HepG2 (cell line): ENCODE data around the gene LMNA. TPM values are rescaled to one million over a fixed set of nuclear protein-coding genes. Genes with fewer than 3 reads are reported as not detected.

Experiments used
- GFI1 ChIP-seq: sonication (generic); formaldehyde crosslinking; IDR thresholded peaks from 2 replicates; pipeline ENCODE4 v1.5.0; 2020; ENCODE audit warnings: missing genetic modification reagents, mild to moderate bottlenecking, borderline replicate concordance
- HMG20A ChIP-seq: IDR thresholded peaks from 2 replicates; pipeline ENCODE4 v1.6.1; 2016; ENCODE audit warnings: borderline replicate concordance
- HOXA3 ChIP-seq: sonication (generic); formaldehyde crosslinking; IDR thresholded peaks from 2 replicates; pipeline ENCODE4 v1.5.0; 2020; ENCODE audit warnings: missing genetic modification reagents
- KDM5A ChIP-seq: fragments of 200-600 bp; sonication (generic); IDR thresholded peaks from 2 replicates; pipeline ENCODE4 v1.7.0; 2018; ENCODE audit warnings: antibody characterized with exemption, mild to moderate bottlenecking, low read length, borderline replicate concordance
- KMT2A ChIP-seq: sonication (generic); formaldehyde crosslinking; IDR thresholded peaks from 2 replicates; pipeline ENCODE4 v1.4.0; 2020; ENCODE audit warnings: missing genetic modification reagents
- MAZ ChIP-seq, 2 experiments: sonication (generic) in 1 of 2; formaldehyde crosslinking in 1 of 2; IDR thresholded peaks; 2 replicates each; pipeline versions ENCODE4 v1.5.0 to v1.6.1; 2012 to 2020; ENCODE audit warnings: low read depth in 2 of 2, mild to moderate bottlenecking in 2 of 2, borderline replicate concordance in 1 of 2, improper control_type of control experiment in 1 of 2, low read length in 1 of 2, missing genetic modification reagents in 1 of 2, moderate library complexity in 1 of 2
- NCOR1 ChIP-seq: fragments of 200-600 bp; sonication (generic); IDR thresholded peaks from 2 replicates; pipeline ENCODE4 v1.7.0; 2017; ENCODE audit warnings: antibody characterized with exemption, low read length, borderline replicate concordance
- REPIN1 ChIP-seq: sonication (generic); formaldehyde crosslinking; IDR thresholded peaks from 2 replicates; pipeline ENCODE4 v1.8.0; 2022; ENCODE audit warnings: missing genetic modification reagents, low read depth, mild to moderate bottlenecking, borderline replicate concordance
- ZKSCAN1 ChIP-seq: fragments of 150-350 bp; IDR thresholded peaks from 2 replicates; pipeline ENCODE4 v1.6.1; 2014; ENCODE audit warnings: low read length
- ZNF354B ChIP-seq: sonication (generic); formaldehyde crosslinking; IDR thresholded peaks from 2 replicates; pipeline ENCODE4 v1.8.0; 2022; ENCODE audit warnings: mild to moderate bottlenecking, missing genetic modification reagents
- ZNF431 ChIP-seq: sonication (generic); formaldehyde crosslinking; IDR thresholded peaks from 2 replicates; pipeline ENCODE4 v1.9.0; 2022; ENCODE audit warnings: missing genetic modification reagents, low read depth, mild to moderate bottlenecking, borderline replicate concordance
- polyA plus RNA-seq, 8 experiments: library from polyadenylated mRNA; depleted of rRNA in 3 of 8; stranded (reverse) in 7 of 8; unstranded in 1 of 8; fragments of >200 nt; fragmentation: Illumina TruSeq in 4 of 8; extraction: Trizol in 4 of 8; gene quantifications; 2 replicates each; pipeline versions ENCODE4 v1.2.1 to v1.2.3, GENCODE V29; 2011 to 2016; ENCODE audit warnings: low read depth in 4 of 8, missing spikeins in 1 of 8, mixed read lengths in 1 of 8; ENCODE audit not compliant: insufficient read depth in 1 of 8
- total RNA-seq, 5 experiments: library from RNA; depleted of rRNA; stranded (reverse); fragments of >200 nt; fragmentation: Illumina TruSeq; extraction: Trizol; gene quantifications; 2 replicates each; pipeline ENCODE4 v1.2.3, GENCODE V29; 2016; ENCODE audit warnings: low read depth in 1 of 5
- TF ChIP-seq, protein P1 (sequence below): sonication (generic); formaldehyde crosslinking; IDR thresholded peaks from 2 replicates; pipeline ENCODE4 v1.4.0; 2020; ENCODE audit warnings: missing genetic modification reagents
- TF ChIP-seq, protein P2 (sequence below): sonication (generic); formaldehyde crosslinking; IDR thresholded peaks from 2 replicates; pipeline ENCODE4 v1.8.1; 2023; ENCODE audit warnings: mild to moderate bottlenecking, inconsistent platforms, moderate library complexity, missing genetic modification reagents, borderline replicate concordance
- TF ChIP-seq, protein P3 (sequence below): fragments of 450-650 bp; IDR thresholded peaks from 2 replicates; pipeline ENCODE4 v1.6.1; 2017; ENCODE audit warnings: mild to moderate bottlenecking
- TF ChIP-seq, protein P4 (sequence below): sonication (generic); formaldehyde crosslinking; conservative IDR thresholded peaks from 2 replicates; pipeline ENCODE4 v1.5.0; 2020; ENCODE audit warnings: missing genetic modification reagents

The LMNA gene
- total and polyA plus RNA-seq, 2 of the 13 experiments (the other 11 are each of a cell fraction or from before 2014, with no cell fraction given) = 107 to 225 TPM

DNA sequence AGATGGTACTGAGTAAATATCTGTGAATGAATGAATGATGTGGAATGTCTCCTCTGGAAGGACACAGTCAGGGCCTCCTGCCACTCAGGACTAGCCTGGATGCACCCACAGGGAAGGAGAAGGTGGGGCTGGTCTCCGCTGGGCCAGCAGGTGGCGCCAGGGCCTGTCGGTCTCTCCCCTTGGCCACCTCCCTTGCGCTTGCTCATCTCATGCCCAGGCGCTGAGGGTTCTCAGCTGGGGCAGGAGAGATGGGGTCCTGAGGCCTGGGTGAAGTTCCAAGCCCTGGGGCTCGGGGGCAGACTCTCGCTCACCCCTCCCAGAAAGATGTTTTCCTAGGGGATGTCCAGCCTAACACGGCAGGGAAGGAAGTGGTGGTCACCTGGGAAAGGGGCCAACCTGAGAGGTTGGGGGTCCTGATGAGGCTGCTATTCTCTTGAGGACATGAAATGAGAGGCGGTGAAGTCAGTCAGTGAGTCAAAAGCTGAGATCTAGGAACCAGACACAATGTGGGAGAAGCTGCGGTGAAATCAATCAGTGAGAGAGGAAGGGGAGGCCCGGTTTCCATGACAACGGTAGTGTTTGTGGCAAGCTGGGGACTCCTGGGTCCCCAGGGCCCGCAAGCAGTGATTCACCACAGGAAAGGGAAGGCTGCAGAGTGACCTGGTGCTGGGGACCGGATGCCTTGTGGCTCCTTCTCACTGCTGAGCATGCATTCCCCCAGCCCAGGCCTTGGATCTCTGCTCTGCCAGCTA lies 17.7 kb upstream of the LMNA start (continued):
- TF ChIP-seq, protein P1, sequence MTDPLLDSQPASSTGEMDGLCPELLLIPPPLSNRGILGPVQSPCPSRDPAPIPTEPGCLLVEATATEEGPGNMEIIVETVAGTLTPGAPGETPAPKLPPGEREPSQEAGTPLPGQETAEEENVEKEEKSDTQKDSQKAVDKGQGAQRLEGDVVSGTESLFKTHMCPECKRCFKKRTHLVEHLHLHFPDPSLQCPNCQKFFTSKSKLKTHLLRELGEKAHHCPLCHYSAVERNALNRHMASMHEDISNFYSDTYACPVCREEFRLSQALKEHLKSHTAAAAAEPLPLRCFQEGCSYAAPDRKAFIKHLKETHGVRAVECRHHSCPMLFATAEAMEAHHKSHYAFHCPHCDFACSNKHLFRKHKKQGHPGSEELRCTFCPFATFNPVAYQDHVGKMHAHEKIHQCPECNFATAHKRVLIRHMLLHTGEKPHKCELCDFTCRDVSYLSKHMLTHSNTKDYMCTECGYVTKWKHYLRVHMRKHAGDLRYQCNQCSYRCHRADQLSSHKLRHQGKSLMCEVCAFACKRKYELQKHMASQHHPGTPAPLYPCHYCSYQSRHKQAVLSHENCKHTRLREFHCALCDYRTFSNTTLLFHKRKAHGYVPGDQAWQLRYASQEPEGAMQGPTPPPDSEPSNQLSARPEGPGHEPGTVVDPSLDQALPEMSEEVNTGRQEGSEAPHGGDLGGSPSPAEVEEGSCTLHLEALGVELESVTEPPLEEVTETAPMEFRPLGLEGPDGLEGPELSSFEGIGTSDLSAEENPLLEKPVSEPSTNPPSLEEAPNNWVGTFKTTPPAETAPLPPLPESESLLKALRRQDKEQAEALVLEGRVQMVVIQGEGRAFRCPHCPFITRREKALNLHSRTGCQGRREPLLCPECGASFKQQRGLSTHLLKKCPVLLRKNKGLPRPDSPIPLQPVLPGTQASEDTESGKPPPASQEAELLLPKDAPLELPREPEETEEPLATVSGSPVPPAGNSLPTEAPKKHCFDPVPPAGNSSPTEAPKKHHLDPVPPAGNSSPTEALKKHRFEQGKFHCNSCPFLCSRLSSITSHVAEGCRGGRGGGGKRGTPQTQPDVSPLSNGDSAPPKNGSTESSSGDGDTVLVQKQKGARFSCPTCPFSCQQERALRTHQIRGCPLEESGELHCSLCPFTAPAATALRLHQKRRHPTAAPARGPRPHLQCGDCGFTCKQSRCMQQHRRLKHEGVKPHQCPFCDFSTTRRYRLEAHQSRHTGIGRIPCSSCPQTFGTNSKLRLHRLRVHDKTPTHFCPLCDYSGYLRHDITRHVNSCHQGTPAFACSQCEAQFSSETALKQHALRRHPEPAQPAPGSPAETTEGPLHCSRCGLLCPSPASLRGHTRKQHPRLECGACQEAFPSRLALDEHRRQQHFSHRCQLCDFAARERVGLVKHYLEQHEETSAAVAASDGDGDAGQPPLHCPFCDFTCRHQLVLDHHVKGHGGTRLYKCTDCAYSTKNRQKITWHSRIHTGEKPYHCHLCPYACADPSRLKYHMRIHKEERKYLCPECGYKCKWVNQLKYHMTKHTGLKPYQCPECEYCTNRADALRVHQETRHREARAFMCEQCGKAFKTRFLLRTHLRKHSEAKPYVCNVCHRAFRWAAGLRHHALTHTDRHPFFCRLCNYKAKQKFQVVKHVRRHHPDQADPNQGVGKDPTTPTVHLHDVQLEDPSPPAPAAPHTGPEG (CRISPR knock-in tag) = no peak
- TF ChIP-seq REPIN1 (CRISPR knock-in tag) (no peak), ZNF431 (CRISPR knock-in tag) (no peak), ZKSCAN1 (no peak), GFI1 (CRISPR knock-in tag) (no peak), ZNF354B (CRISPR knock-in tag) (no peak), KMT2A (no peak), NCOR1 (no peak), KDM5A (no peak), MAZ (IDR thresholded peaks at IDR 0.05; ENCODE audit: borderline replicate concordance, low read depth, low read length) (peak; percentile 47; the same call in 1 of the 2 replicates), MAZ (CRISPR knock-in tag; IDR thresholded peaks at IDR 0.05; ENCODE audit: low read depth) (peak; percentile 74), HOXA3 (CRISPR knock-in tag) (0 out of 2 replicates have a peak, but pooled peaks have one; percentile 45), HMG20A (CRISPR knock-in tag) (no peak)
- TF ChIP-seq, protein P2, sequence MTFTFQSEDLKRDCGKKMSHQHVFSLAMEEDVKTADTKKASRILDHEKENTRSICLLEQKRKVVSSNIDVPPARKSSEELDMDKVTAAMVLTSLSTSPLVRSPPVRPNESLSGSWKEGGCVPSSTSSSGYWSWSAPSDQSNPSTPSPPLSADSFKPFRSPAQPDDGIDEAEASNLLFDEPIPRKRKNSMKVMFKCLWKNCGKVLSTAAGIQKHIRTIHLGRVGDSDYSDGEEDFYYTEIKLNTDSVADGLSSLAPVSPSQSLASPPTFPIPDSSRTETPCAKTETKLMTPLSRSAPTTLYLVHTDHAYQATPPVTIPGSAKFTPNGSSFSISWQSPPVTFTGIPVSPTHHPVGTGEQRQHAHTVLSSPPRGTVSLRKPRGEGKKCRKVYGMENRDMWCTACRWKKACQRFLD (CRISPR knock-in tag) = no peak
- TF ChIP-seq, protein P3, sequence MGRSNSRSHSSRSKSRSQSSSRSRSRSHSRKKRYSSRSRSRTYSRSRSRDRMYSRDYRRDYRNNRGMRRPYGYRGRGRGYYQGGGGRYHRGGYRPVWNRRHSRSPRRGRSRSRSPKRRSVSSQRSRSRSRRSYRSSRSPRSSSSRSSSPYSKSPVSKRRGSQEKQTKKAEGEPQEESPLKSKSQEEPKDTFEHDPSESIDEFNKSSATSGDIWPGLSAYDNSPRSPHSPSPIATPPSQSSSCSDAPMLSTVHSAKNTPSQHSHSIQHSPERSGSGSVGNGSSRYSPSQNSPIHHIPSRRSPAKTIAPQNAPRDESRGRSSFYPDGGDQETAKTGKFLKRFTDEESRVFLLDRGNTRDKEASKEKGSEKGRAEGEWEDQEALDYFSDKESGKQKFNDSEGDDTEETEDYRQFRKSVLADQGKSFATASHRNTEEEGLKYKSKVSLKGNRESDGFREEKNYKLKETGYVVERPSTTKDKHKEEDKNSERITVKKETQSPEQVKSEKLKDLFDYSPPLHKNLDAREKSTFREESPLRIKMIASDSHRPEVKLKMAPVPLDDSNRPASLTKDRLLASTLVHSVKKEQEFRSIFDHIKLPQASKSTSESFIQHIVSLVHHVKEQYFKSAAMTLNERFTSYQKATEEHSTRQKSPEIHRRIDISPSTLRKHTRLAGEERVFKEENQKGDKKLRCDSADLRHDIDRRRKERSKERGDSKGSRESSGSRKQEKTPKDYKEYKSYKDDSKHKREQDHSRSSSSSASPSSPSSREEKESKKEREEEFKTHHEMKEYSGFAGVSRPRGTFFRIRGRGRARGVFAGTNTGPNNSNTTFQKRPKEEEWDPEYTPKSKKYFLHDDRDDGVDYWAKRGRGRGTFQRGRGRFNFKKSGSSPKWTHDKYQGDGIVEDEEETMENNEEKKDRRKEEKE = no peak
- TF ChIP-seq, protein P4, sequence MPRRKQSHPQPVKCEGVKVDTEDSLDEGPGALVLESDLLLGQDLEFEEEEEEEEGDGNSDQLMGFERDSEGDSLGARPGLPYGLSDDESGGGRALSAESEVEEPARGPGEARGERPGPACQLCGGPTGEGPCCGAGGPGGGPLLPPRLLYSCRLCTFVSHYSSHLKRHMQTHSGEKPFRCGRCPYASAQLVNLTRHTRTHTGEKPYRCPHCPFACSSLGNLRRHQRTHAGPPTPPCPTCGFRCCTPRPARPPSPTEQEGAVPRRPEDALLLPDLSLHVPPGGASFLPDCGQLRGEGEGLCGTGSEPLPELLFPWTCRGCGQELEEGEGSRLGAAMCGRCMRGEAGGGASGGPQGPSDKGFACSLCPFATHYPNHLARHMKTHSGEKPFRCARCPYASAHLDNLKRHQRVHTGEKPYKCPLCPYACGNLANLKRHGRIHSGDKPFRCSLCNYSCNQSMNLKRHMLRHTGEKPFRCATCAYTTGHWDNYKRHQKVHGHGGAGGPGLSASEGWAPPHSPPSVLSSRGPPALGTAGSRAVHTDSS = no peak
